ENCODE data around the gene AFG1L. TPM values are rescaled to one million over a fixed set of nuclear protein-coding genes. Genes with fewer than 3 reads are reported as not detected.
A peak's percentile ranks its signal among the peaks of the same experiment; 100 is the strongest.
"Not testable (repeated sequence)": the region's sequence is repeated elsewhere in the genome, so short reads cannot be mapped to it uniquely, and the experiment has no call there.

Gene AFG1L
- 10 to 100 TPM in 1 of 4 donors, 1 to 10 TPM in 3; 2.8 to 10.5 (median 3.9) TPM for total RNA-seq

DNA sequence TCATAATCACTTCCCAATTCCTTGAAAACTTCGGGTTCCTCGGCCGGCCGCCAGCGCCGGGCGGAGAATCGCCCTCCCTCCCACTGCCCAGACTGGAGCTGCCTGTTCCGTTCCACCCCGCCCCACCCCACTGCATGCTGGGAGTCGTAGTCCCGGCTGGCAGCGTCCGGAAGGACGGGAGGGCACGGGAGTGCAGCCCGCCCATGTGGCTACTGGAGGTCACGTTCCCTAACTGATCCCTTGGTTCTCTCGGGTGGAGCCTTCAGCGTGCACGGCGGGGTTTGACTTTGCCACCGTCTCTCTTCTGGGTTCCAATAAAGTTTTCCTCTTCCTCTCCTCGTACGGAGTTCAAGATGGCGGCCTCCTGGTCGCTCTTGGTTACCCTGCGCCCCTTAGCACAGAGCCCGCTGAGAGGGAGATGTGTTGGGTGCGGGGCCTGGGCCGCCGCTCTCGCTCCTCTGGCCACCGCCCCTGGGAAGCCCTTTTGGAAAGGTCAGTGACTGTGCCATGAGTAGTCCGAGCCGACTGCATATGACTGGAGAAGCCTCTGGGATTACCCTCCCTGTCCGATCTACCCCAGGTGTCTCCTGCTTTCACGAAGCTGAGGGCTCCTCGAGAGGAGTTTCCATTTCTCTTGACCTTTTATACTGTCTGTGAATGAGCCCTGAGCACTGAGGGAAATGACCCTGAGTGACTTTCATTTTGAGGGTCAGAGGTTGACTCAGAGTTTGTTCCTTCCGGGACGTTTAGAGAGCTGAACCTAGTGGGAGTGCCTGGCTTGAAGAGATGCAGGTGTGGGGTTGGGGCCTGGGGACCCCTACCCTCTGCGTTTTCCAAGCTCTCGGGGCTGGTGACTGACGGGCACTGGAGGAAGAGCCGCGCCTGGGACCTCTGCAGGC is at the start of gene AFG1L:
Gene AFG1L, plus strand, starts transcription at position 328 of the 899 bp plus-strand sequence. Its CDS starts 26 bp downstream, at position 354.
- peak; percentile 68 for DNase-seq
- peak within 1 kb of the TSS; percentile 70 to 93 (median 85) for H3K4me3 ChIP-seq
- no peaks in the 10 kb centered on the region for H3K27me3 ChIP-seq
- 1 to 2% methylated on average over 21 to 32 of the region's 46 CpGs for WGBS, 2 donors
- H3K27ac ChIP-seq: peak within 1 kb of the TSS; percentile 94 to 99 (median 95)
- TF ChIP-seq POLR2A (IDR thresholded peaks at IDR 0.05): peak in 2 of 4 donors; percentile 32 to 74
- TF ChIP-seq CTCF (IDR thresholded peaks at IDR 0.05): no peak
- no peaks in the 10 kb centered on the region for H3K36me3 ChIP-seq
- intact Hi-C loops (cut with DNase I): no loop called here
- no peaks in the 10 kb centered on the region for H3K9me3 ChIP-seq
- peaks cover 7 to 17% (median 7%) of the 10 kb centered on the region in 3 donors for H3K4me1 ChIP-seq

GRCh38 chr6:108245095-108245494 is 49.8 kb upstream of the AFG1L start:
- H3K9me3 ChIP-seq; H3K27me3 ChIP-seq; H3K4me1 ChIP-seq; DNase-seq; H3K4me3 ChIP-seq; intact Hi-C loops (cut with DNase I); H3K27ac ChIP-seq: not testable (repeated sequence)
- 94% methylated on average over 7 of the region's 7 CpGs for WGBS, 2 donors
- peaks cover 0 to 26% (median 0%) of the 10 kb centered on the region in 3 donors for H3K36me3 ChIP-seq

- intact Hi-C loops (cut with DNase I): no loop called here
These were observed 46.8 kb upstream of the AFG1L start for GRCh38 chr6:108247965-108248536.

GRCh38 chr6:108250240-108250866 is 44.5 kb upstream of the AFG1L start:
- DNase-seq: no peak
- TF ChIP-seq CTCF (IDR thresholded peaks at IDR 0.05): no peak
- TF ChIP-seq POLR2A (IDR thresholded peaks at IDR 0.05): no peak
- no peaks in the 10 kb centered on the region for H3K9me3 ChIP-seq
- H3K4me3 ChIP-seq: no peak overlapping the region
- 67 to 90% methylated on average over 2 of the region's 2 CpGs for WGBS, 2 donors
- H3K4me1 ChIP-seq: peaks cover 5 to 34% (median 11%) of the 10 kb centered on the region in 3 donors
- H3K36me3 ChIP-seq: peaks cover 0 to 26% (median 0%) of the 10 kb centered on the region in 3 donors
- intact Hi-C loops (cut with DNase I): no loop called here
- no peak overlapping the region for H3K27ac ChIP-seq
- H3K27me3 ChIP-seq: no peaks in the 10 kb centered on the region

More at GRCh38 chr6:108247965-108248536, 46.8 kb upstream of the AFG1L start:
- H3K4me3 ChIP-seq: no peak overlapping the region
- TF ChIP-seq POLR2A (IDR thresholded peaks at IDR 0.05) (no peak), CTCF (IDR thresholded peaks at IDR 0.05) (no peak)
- H3K36me3 ChIP-seq: peaks cover 0 to 35% (median 0%) of the 10 kb centered on the region in 3 donors
- DNase-seq: no peak
- H3K4me1 ChIP-seq: peaks cover 0 to 22% (median 11%) of the 10 kb centered on the region in 3 donors
- no peak overlapping the region for H3K27ac ChIP-seq
- no peaks in the 10 kb centered on the region for H3K27me3 ChIP-seq
- 71 to 79% methylated on average over 1 of the region's 1 CpG for WGBS, 2 donors
- H3K9me3 ChIP-seq: no peaks in the 10 kb centered on the region

GRCh38 chr6:108251252-108251651 is 43.6 kb upstream of the AFG1L start:
- H3K27ac ChIP-seq: no peak overlapping the region
- peaks cover 0 to 32% (median 0%) of the 10 kb centered on the region in 3 donors for H3K36me3 ChIP-seq
- intact Hi-C loops (cut with DNase I): no loop called here
- no peak for DNase-seq
- no peaks in the 10 kb centered on the region for H3K27me3 ChIP-seq
- TF ChIP-seq POLR2A (IDR thresholded peaks at IDR 0.05) (no peak), CTCF (IDR thresholded peaks at IDR 0.05) (no peak)
- H3K4me1 ChIP-seq: peaks cover 5 to 38% (median 11%) of the 10 kb centered on the region in 3 donors
- H3K4me3 ChIP-seq: no peak overlapping the region
- 79 to 89% methylated on average over 2 of the region's 2 CpGs for WGBS, 2 donors
- H3K9me3 ChIP-seq: no peaks in the 10 kb centered on the region
